Testis (tissue), 3 donors: ENCODE data around the gene KLF13. TPM values are rescaled to one million over a fixed set of nuclear protein-coding genes. Genes with fewer than 3 reads are reported as not detected.

Source experiments
- DNase-seq: peaks from one replicate; pipeline ENCODE4 v3.0.0-alpha.2; 2019
- H3K27ac ChIP-seq, 2 donors: fragments of 200-600 bp; sonication (generic); one replicate each; pipeline ENCODE4 v1.5.1; 2019
- H3K27me3 ChIP-seq: fragments of 200-600 bp; sonication (generic); one replicate; pipeline ENCODE4 v1.5.1; 2019
- H3K36me3 ChIP-seq: fragments of 200-600 bp; sonication (generic); one replicate; pipeline ENCODE4 v1.5.1; 2017; ENCODE audit warnings: low read depth; ENCODE audit errors: missing control alignments
- H3K4me1 ChIP-seq: fragments of 200-600 bp; sonication (generic); one replicate; pipeline ENCODE4 v1.5.1; 2019
- H3K4me3 ChIP-seq, 2 donors: fragments of 200-600 bp; sonication (generic); one replicate each; pipeline ENCODE4 v1.5.1; 2017 to 2019
- H3K9me3 ChIP-seq: fragments of 200-600 bp; sonication (generic); one replicate; pipeline ENCODE4 v1.5.1; 2017
- CTCF ChIP-seq, 3 experiments: fragments of 450-650 bp in 2 of 3; fragments of 200-600 bp in 1 of 3; sonication (generic) in 1 of 3; IDR thresholded peaks; one replicate each; pipeline ENCODE4 v1.5.1; 2016 to 2019; ENCODE audit warnings: antibody characterized with exemption in 3 of 3, mild to moderate bottlenecking in 2 of 3, moderate library complexity in 1 of 3
- POLR2A ChIP-seq: fragments of 450-650 bp; IDR thresholded peaks from one replicate; pipeline ENCODE4 v1.6.1; 2017; ENCODE audit warnings: antibody characterized with exemption, mild to moderate bottlenecking, moderate library complexity
- WGBS, 2 donors: methylation state at CpG; one replicate each; pipeline ENCODE4 v1.1.5; 2018; 5-methylcytosine and 5-hydroxymethylcytosine counted together
- intact Hi-C: fragments of 100-400 bp; cut with DNase I; formaldehyde crosslinking; loops from one replicate; pipeline ENCODE4 v1.15.1; 2023; ENCODE audit warnings: low total_unique reads
- polyA plus RNA-seq: library from polyadenylated mRNA; stranded (reverse); fragments of 350-450 nt; fragmentation: Illumina TruSeq; extraction: RNeasy Lipid Tissue Mini Kit (QIAGEN cat#74804); gene quantifications from one replicate; pipeline ENCODE4 v1.2.3, GENCODE V29; 2014; ENCODE audit warnings: low read depth, low replicate concordance; ENCODE audit not compliant: insufficient read depth
- total RNA-seq, 2 donors: library from RNA; depleted of rRNA; stranded (reverse); fragments of >200 nt; gene quantifications; one replicate each; pipeline ENCODE4 v1.2.3, GENCODE V29; 2016

The KLF13 gene
- total and polyA plus RNA-seq, 3 donors from 2014 or later = 41.9 to 61.7 (median 45.7) TPM

- no peak for DNase-seq
- TF ChIP-seq CTCF (IDR thresholded peaks at IDR 0.05) (no peak), POLR2A (no peak)
Measured at GRCh38 chr15:31415201-31415600, 88.6 kb downstream of the KLF13 start.

GRCh38 chr15:31419820-31420219, 93.2 kb downstream of the KLF13 start:
- intact Hi-C loops = no loop called here
- Histone ChIP-seq H3K36me3 (no peaks in the 10 kb centered on the region), H3K4me3 (no peak overlapping the region), H3K27me3 (no peaks in the 10 kb centered on the region), H3K9me3 (no peaks in the 10 kb centered on the region), H3K27ac (no peak overlapping the region), H3K4me1 (no peaks in the 10 kb centered on the region)
- no peak for DNase-seq
- TF ChIP-seq POLR2A = no peak
- no peak for TF ChIP-seq CTCF (IDR thresholded peaks at IDR 0.05)
- WGBS, 2 donors = 88 to 89% methylated on average over 3 of the region's 3 CpGs

More at GRCh38 chr15:31415201-31415600, 88.6 kb downstream of the KLF13 start:
- intact Hi-C loops = no loop called here
- H3K4me3 ChIP-seq = no peak overlapping the region
- H3K9me3 ChIP-seq = no peaks in the 10 kb centered on the region
- 61% methylated on average over 1 of the region's 1 CpG for WGBS, 2 donors
- no peaks in the 10 kb centered on the region for H3K36me3 ChIP-seq
- no peak overlapping the region for H3K27ac ChIP-seq
- H3K4me1 ChIP-seq = no peaks in the 10 kb centered on the region
- H3K27me3 ChIP-seq = no peaks in the 10 kb centered on the region

GRCh38 chr15:31427411-31427810, 100.8 kb downstream of the KLF13 start:
- H3K36me3 ChIP-seq = no peaks in the 10 kb centered on the region
- TF ChIP-seq POLR2A (no peak), CTCF (IDR thresholded peaks at IDR 0.05) (no peak)
- no peaks in the 10 kb centered on the region for H3K9me3 ChIP-seq
- intact Hi-C loops = no loop called here
- no peak overlapping the region for H3K4me3 ChIP-seq
- no peaks in the 10 kb centered on the region for H3K4me1 ChIP-seq
- H3K27me3 ChIP-seq = no peaks in the 10 kb centered on the region
- WGBS, 2 donors = 96 to 97% methylated on average over 1 of the region's 1 CpG
- no peak for DNase-seq
- H3K27ac ChIP-seq = no peak overlapping the region

Other genes with a start within 250 kb of the KLF13 start
- 1 to 10 TPM; 3.6 to 4.4 TPM for gene TRPM1, start 225.1 kb upstream of the KLF13 start, total RNA-seq
- gene TRPM1, start 225.1 kb upstream of the KLF13 start, polyA plus RNA-seq = 4.4 TPM